Sigmoid colon (tissue), 7 donors: ENCODE results near the gene KCP. TPM values are rescaled to one million over a fixed set of nuclear protein-coding genes. Genes with fewer than 3 reads are reported as not detected.

ENCODE experiments used
- DNase-seq: peaks from one replicate; pipeline ENCODE4 v3.0.0-alpha.2; 2019
- H3K27ac ChIP-seq, 4 donors: fragments of 200-600 bp; sonication (generic); one replicate each; pipeline ENCODE4 v1.5.1; 2016 to 2019; ENCODE audit warnings: mild to moderate bottlenecking in 1 of 4
- H3K27me3 ChIP-seq, 3 donors: fragments of 200-600 bp; sonication (generic); one replicate each; pipeline ENCODE4 v1.5.1; 2019; ENCODE audit warnings: mild to moderate bottlenecking in 1 of 3
- H3K36me3 ChIP-seq, 4 donors: fragments of 200-600 bp; sonication (generic); one replicate each; pipeline ENCODE4 v1.5.1; 2016 to 2019
- H3K4me1 ChIP-seq, 4 donors: fragments of 200-600 bp; sonication (generic); one replicate each; pipeline ENCODE4 v1.5.1; 2017 to 2019
- H3K4me3 ChIP-seq, 4 donors: fragments of 200-600 bp; sonication (generic); one replicate each; pipeline ENCODE4 v1.5.1; 2017 to 2019; ENCODE audit warnings: mild to moderate bottlenecking in 2 of 4, moderate library complexity in 1 of 4
- H3K9me3 ChIP-seq, 4 donors: fragments of 200-600 bp in 3 of 4; sonication (generic) in 3 of 4; one replicate each; pipeline versions ENCODE4 v1.5.1 to v1.6.1; 2013 to 2019
- EP300 ChIP-seq, 4 donors: sonication (generic); formaldehyde crosslinking; IDR thresholded peaks; one replicate each; pipeline ENCODE4 v1.6.1; 2017; ENCODE audit warnings: antibody characterized with exemption in 4 of 4
- POLR2A ChIP-seq, 2 donors: fragments of 450-650 bp; IDR thresholded peaks; one replicate each; pipeline ENCODE4 v1.6.1; 2016; ENCODE audit warnings: antibody characterized with exemption in 2 of 2, mild to moderate bottlenecking in 2 of 2, moderate library complexity in 2 of 2
- POLR2AphosphoS5 ChIP-seq, 4 donors: sonication (generic); formaldehyde crosslinking; IDR thresholded peaks; one replicate each; pipeline ENCODE4 v1.6.1; 2017; ENCODE audit warnings: antibody characterized with exemption in 4 of 4
- WGBS, 2 donors: extraction: QIAGEN DNeasy Blood & Tissue Kit; methylation state at CpG; one replicate each; pipeline ENCODE4 v1.1.7; 2013; 5-methylcytosine and 5-hydroxymethylcytosine counted together
- intact Hi-C: fragments of 100-400 bp; cut with DNase I; formaldehyde crosslinking; loops from one replicate; pipeline ENCODE4 v1.15.1; 2023
- polyA plus RNA-seq, 3 donors: library from polyadenylated mRNA; stranded (reverse); fragments of 200-250 nt; gene quantifications; one replicate each; pipeline ENCODE4 v1.2.3, GENCODE V29; 2013
- total RNA-seq, 4 donors: library from RNA; depleted of rRNA; stranded (reverse); fragments of >200 nt; gene quantifications; one replicate each; pipeline ENCODE4 v1.1.0, GENCODE V29; 2016
- TF ChIP-seq, protein P1 (sequence below), 4 experiments: fragments of 450-650 bp in 3 of 4; fragments of 200-600 bp in 1 of 4; IDR thresholded peaks; one replicate each; pipeline ENCODE4 v1.5.1; 2016 to 2019; ENCODE audit warnings: antibody characterized with exemption in 4 of 4, mild to moderate bottlenecking in 3 of 4, moderate library complexity in 2 of 4
- donor health status: healthy with polysubstance abuse.
- donor health status: Bipolar disorder and iron deficiency.
- donor health status: healthy.

KCP gene
- total and polyA plus RNA-seq, 7 donors = 0.14 to 0.42 (median 0.32) TPM; not detected in 3

DNA sequence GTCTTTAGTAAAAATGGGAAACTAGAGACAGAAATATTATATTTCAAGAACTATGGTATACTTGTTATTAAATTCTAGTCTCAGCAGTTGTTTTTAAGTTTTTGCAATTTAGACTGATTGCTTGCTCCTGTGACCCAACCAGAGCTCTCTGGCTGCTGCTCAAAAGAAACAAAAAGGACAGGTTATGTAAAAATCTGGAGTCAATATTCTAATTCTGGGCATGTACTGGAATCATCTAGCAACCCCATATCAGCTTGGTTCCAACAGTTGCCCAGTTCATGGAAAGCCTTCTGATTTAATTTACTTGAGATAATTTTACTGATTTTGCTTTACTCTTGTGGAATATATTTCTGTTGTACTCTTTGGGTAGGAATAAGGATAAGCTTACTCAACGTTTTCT is 10.3 kb downstream of the KCP start:
- DNase-seq = no peak
- H3K9me3 ChIP-seq = no peaks in the 10 kb centered on the region
- intact Hi-C loops = no loop called here
- 75 to 77% methylated on average over 1 of the region's 1 CpG for WGBS, 2 donors
- H3K36me3 ChIP-seq = no peaks in the 10 kb centered on the region
- no peak for TF ChIP-seq POLR2AphosphoS5 (IDR thresholded peaks at IDR 0.05)
- peaks cover 0 to 6% (median 0%) of the 10 kb centered on the region in 3 donors for H3K27me3 ChIP-seq
- H3K27ac ChIP-seq = no peak overlapping the region
- no peak overlapping the region for H3K4me3 ChIP-seq
- no peaks in the 10 kb centered on the region for H3K4me1 ChIP-seq

DNA sequence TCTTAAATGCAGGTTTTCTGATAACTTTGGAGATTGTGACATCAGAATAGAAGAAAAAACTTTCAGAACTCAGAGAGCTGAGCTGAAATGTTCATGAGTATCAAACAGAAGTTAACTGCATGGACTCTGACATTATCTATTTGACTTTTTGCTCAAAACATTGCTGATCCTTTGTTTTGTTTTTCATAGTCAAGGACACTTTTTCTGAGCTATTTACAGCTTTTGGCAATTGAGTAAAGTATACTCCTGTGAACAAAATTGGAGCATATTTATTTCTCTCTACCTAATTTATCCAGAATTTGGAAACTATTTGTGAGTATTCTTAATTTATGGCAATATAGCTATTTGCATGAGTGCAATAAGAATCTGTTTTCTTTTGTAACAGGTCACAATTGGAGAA is 11.1 kb downstream of the KCP start:
- intact Hi-C loops = no loop called here
- Histone ChIP-seq H3K4me3 (no peak overlapping the region), H3K36me3 (no peaks in the 10 kb centered on the region), H3K9me3 (no peaks in the 10 kb centered on the region), H3K4me1 (no peaks in the 10 kb centered on the region), H3K27ac (no peak overlapping the region), H3K27me3 (peaks cover 0 to 4% (median 0%) of the 10 kb centered on the region in 3 donors)
- no peak for TF ChIP-seq EP300 (IDR thresholded peaks at IDR 0.05)
- TF ChIP-seq, protein P1, sequence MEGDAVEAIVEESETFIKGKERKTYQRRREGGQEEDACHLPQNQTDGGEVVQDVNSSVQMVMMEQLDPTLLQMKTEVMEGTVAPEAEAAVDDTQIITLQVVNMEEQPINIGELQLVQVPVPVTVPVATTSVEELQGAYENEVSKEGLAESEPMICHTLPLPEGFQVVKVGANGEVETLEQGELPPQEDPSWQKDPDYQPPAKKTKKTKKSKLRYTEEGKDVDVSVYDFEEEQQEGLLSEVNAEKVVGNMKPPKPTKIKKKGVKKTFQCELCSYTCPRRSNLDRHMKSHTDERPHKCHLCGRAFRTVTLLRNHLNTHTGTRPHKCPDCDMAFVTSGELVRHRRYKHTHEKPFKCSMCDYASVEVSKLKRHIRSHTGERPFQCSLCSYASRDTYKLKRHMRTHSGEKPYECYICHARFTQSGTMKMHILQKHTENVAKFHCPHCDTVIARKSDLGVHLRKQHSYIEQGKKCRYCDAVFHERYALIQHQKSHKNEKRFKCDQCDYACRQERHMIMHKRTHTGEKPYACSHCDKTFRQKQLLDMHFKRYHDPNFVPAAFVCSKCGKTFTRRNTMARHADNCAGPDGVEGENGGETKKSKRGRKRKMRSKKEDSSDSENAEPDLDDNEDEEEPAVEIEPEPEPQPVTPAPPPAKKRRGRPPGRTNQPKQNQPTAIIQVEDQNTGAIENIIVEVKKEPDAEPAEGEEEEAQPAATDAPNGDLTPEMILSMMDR (IDR thresholded peaks at IDR 0.05) = no peak
- DNase-seq = no peak

DNA sequence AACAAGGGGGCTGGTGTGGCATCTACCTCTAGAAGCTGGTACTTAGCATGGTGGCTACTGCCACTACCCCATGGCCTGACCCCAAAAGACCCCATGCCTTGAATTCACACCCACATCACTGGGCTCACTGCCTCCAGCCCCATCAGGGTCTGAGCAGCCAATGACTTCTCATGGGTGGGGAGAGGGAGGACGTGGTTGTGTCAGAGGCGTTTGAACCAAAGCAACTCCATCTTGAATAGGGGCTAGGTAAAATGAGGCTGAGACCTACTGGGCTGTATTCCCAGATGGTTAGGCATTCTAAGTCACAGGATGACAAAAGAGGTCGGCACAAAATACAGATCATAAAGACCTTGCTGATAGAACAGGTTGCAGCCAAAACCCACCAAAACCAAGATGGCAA is 15.2 kb downstream of the KCP start:
- Histone ChIP-seq H3K27me3 (peaks cover 12 to 20% (median 15%) of the 10 kb centered on the region in 3 donors), H3K36me3 (no peaks in the 10 kb centered on the region), H3K4me1 (peaks cover 0 to 10% (median 6%) of the 10 kb centered on the region in 4 donors), H3K9me3 (no peaks in the 10 kb centered on the region), H3K27ac (no peak overlapping the region), H3K4me3 (no peak overlapping the region)
- intact Hi-C loops = no loop called here
- WGBS, 2 donors = 81 to 86% methylated on average over 3 of the region's 3 CpGs
- no peak for DNase-seq
- TF ChIP-seq EP300 (IDR thresholded peaks at IDR 0.05) (no peak), POLR2AphosphoS5 (IDR thresholded peaks at IDR 0.05) (no peak), POLR2A (IDR thresholded peaks at IDR 0.05) (no peak)
- TF ChIP-seq, protein P1 (IDR thresholded peaks at IDR 0.05) = no peak

GRCh38 chr7:128894101-128894440 is 16.4 kb downstream of the KCP start:
- no peak for DNase-seq
- no peak overlapping the region for H3K4me3 ChIP-seq
- intact Hi-C loops = no loop called here
- peaks cover 0 to 10% (median 6%) of the 10 kb centered on the region in 4 donors for H3K4me1 ChIP-seq
- H3K9me3 ChIP-seq = no peaks in the 10 kb centered on the region
- H3K36me3 ChIP-seq = no peaks in the 10 kb centered on the region
- peaks cover 12 to 25% (median 19%) of the 10 kb centered on the region in 3 donors for H3K27me3 ChIP-seq
- no peak overlapping the region for H3K27ac ChIP-seq
- no peak for TF ChIP-seq EP300 (IDR thresholded peaks at IDR 0.05)
- no peak for TF ChIP-seq POLR2A (IDR thresholded peaks at IDR 0.05)
- TF ChIP-seq POLR2AphosphoS5 (IDR thresholded peaks at IDR 0.05) = no peak
- 95 to 97% methylated on average over 6 of the region's 6 CpGs for WGBS, 2 donors

- Histone ChIP-seq H3K36me3 (no peaks in the 10 kb centered on the region), H3K4me3 (no peak overlapping the region), H3K9me3 (no peaks in the 10 kb centered on the region), H3K27me3 (peaks cover 12 to 31% (median 19%) of the 10 kb centered on the region in 3 donors), H3K27ac (no peak overlapping the region), H3K4me1 (peaks cover 0 to 10% (median 6%) of the 10 kb centered on the region in 4 donors)
- WGBS, 2 donors = 66 to 87% methylated on average over 23 of the region's 23 CpGs
- intact Hi-C loops = no loop called here
- peak; percentile 57 for DNase-seq
- TF ChIP-seq EP300 (IDR thresholded peaks at IDR 0.05) = no peak
- TF ChIP-seq POLR2A (IDR thresholded peaks at IDR 0.05) = no peak
- no peak for TF ChIP-seq POLR2AphosphoS5 (IDR thresholded peaks at IDR 0.05)
- TF ChIP-seq, protein P1 (IDR thresholded peaks at IDR 0.05) = no peak
These were observed 17.0 kb downstream of the KCP start for GRCh38 chr7:128893251-128894100.
